Activated CD8-positive, alpha-beta T cell treated with anti-CD3 and anti-CD28 coated beads for 36 hours (primary cell): ENCODE measurements around the gene ROCK2. TPM values are rescaled to one million over a fixed set of nuclear protein-coding genes. Genes with fewer than 3 reads are reported as not detected.

ENCODE experiments used
- ATAC-seq: fragments of 200-7000 bp; cut with Tn5 transposase; one replicate; pipeline ENCODE4 v1.10.0; 2021; ENCODE audit warnings: mild to moderate bottlenecking, moderate library complexity
- CTCF ChIA-PET: fragments of 350-600 bp; sonication (Branson Sonifier 250); formaldehyde crosslinking; loops from one replicate; lab custom pipeline; 2021; ENCODE audit warnings: antibody characterized with exemption; lab: Charles Lee
- POLR2A ChIA-PET: fragments of 350-600 bp; sonication (Branson Sonifier 250); formaldehyde crosslinking; loops from one replicate; lab custom pipeline; 2021; ENCODE audit warnings: antibody characterized with exemption; lab: Charles Lee
- DNase-seq: peaks from one replicate; pipeline ENCODE4 v3.0.0-alpha.2; 2020
- H3K27ac Mint-ChIP-seq: one replicate; pipeline ENCODE4 v1.8.0; 2021; ENCODE audit warnings: mild to moderate bottlenecking, mixed read lengths
- H3K27me3 Mint-ChIP-seq: one replicate; pipeline ENCODE4 v1.8.0; 2021; ENCODE audit warnings: mixed read lengths
- H3K36me3 Mint-ChIP-seq: one replicate; pipeline ENCODE4 v1.8.0; 2021; ENCODE audit warnings: low read depth, mixed read lengths
- H3K4me1 Mint-ChIP-seq: one replicate; pipeline ENCODE4 v1.8.0; 2021; ENCODE audit warnings: low read depth, mixed read lengths
- H3K4me3 Mint-ChIP-seq: one replicate; pipeline ENCODE4 v1.8.0; 2021; ENCODE audit warnings: mild to moderate bottlenecking, moderate library complexity, mixed read lengths
- H3K9me3 Mint-ChIP-seq: one replicate; pipeline ENCODE4 v1.8.0; 2021; ENCODE audit warnings: mixed read lengths
- intact Hi-C: fragments of 100-400 bp; cut with micrococcal nuclease; formaldehyde crosslinking; loops from one replicate; pipeline ENCODE4 v1.10.0; 2022
- total RNA-seq, 2 experiments: library from RNA; stranded (reverse); gene quantifications; one replicate each; pipeline ENCODE4 v1.2.3, GENCODE V29; 2021
- TF ChIP-seq, protein P1 (sequence below): fragments of 200-600 bp; IDR thresholded peaks from one replicate; pipeline ENCODE4 v1.8.0; 2022; ENCODE audit warnings: antibody characterized with exemption, mild to moderate bottlenecking

Gene ROCK2
- total RNA-seq, 2 experiments from 2014 or later = 12.7 to 13.9 TPM

DNA sequence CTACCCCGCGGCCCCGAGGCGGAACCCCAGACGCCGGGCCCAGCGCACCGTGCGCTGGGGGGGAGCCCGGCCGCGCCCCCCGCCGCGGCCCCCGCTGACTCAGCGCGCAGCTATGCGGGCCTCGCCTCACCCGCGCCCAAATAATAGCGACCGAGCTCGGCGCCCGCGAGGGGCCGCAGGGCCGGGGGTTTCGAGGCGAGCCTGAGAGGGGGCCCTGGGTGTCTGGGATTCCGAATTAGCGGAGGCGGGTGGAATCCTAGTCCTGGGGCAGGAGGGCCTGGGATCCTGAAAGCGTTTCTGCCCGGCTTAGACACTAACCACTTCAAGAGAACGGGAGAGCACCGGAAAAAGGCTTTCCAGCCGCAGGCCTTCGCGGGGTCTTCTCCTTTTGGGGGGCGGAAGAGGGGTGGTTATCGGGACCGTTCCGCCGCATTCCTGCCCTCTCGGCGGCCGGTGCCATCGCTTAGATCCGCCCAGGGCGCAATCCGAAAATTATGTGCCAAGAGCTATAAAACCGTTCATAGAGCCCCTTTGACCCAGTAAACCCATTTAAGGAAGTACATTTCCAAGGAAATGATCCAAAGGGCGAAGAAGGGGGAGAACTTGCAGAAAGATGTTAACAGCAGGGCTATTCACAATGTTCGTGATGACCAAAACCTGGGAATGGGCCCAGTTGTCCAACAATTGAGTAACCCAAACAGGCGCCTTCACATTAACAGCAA is 681 bp upstream of the ROCK2 start:
- Mint-ChIP-seq H3K27ac (peak overlapping the region; percentile 44), H3K36me3 (no peaks in the 10 kb centered on the region), H3K27me3 (no peaks in the 10 kb centered on the region), H3K4me3 (peak overlapping the region; percentile 70), H3K4me1 (peaks cover 24% of the 10 kb centered on the region), H3K9me3 (no peaks in the 10 kb centered on the region)
- DNase-seq (peak; percentile 31), ATAC-seq (peak; percentile 48)
- intact Hi-C loops = no loop called here
- TF ChIP-seq, protein P1, sequence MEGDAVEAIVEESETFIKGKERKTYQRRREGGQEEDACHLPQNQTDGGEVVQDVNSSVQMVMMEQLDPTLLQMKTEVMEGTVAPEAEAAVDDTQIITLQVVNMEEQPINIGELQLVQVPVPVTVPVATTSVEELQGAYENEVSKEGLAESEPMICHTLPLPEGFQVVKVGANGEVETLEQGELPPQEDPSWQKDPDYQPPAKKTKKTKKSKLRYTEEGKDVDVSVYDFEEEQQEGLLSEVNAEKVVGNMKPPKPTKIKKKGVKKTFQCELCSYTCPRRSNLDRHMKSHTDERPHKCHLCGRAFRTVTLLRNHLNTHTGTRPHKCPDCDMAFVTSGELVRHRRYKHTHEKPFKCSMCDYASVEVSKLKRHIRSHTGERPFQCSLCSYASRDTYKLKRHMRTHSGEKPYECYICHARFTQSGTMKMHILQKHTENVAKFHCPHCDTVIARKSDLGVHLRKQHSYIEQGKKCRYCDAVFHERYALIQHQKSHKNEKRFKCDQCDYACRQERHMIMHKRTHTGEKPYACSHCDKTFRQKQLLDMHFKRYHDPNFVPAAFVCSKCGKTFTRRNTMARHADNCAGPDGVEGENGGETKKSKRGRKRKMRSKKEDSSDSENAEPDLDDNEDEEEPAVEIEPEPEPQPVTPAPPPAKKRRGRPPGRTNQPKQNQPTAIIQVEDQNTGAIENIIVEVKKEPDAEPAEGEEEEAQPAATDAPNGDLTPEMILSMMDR = no peak
- POLR2A ChIA-PET = interaction anchor here (1.2 to 1.3 kb wide), 2 partner anchors 19 to 23 kb away, joined by 3 read pairs; no protein-coding TSS in a partner anchor
- CTCF ChIA-PET = interaction anchor here (0.6 to 2.0 kb wide), 4 partner anchors 73 to 212 kb away, joined by 3 to 5 read pairs (median 4); a partner anchor contains a TSS

- H3K4me1 Mint-ChIP-seq = peaks cover 24% of the 10 kb centered on the region
These were observed 640 bp downstream of the ROCK2 start for GRCh38 chr2:11343650-11344341.

GRCh38 chr2:11343368-11343649 is 1.1 kb downstream of the ROCK2 start:
- peaks cover 26% of the 10 kb centered on the region for H3K4me1 Mint-ChIP-seq
- no peaks in the 10 kb centered on the region for H3K27me3 Mint-ChIP-seq
- H3K4me3 Mint-ChIP-seq = peak overlapping the region; percentile 97
- ChIA-PET POLR2A (interaction anchor here (1.2 to 1.3 kb wide), 2 partner anchors 8 to 10 kb away, joined by 3 to 4 read pairs; no protein-coding TSS in a partner anchor), CTCF (interaction anchor here (0.6 to 1.3 kb wide), 3 partner anchors 17 to 211 kb away, joined by 3 to 4 read pairs (median 3); no protein-coding TSS in a partner anchor)
- peak overlapping the region; percentile 84 for H3K27ac Mint-ChIP-seq
- TF ChIP-seq, protein P1 = no peak
- intact Hi-C loops = no loop called here
- DNase-seq (no peak), ATAC-seq (no peak)
- no peaks in the 10 kb centered on the region for H3K36me3 Mint-ChIP-seq
- no peaks in the 10 kb centered on the region for H3K9me3 Mint-ChIP-seq

More at GRCh38 chr2:11343650-11344341, 640 bp downstream of the ROCK2 start:
- ATAC-seq (peak; percentile 42), DNase-seq (peak; percentile 56)
- H3K36me3 Mint-ChIP-seq = no peaks in the 10 kb centered on the region
- ChIA-PET CTCF (interaction anchor here (1.1 to 1.7 kb wide), 3 partner anchors 109 to 212 kb away, joined by 3 to 4 read pairs (median 3); no protein-coding TSS in a partner anchor), POLR2A (interaction anchor here (1.2 to 1.3 kb wide), 2 partner anchors 9 to 10 kb away, joined by 3 to 4 read pairs; no protein-coding TSS in a partner anchor)
- intact Hi-C loops = no loop called here
- H3K9me3 Mint-ChIP-seq = no peaks in the 10 kb centered on the region
- TF ChIP-seq, protein P1 = no peak
- H3K27ac Mint-ChIP-seq = peak overlapping the region; percentile 84
- peak overlapping the region; percentile 97 for H3K4me3 Mint-ChIP-seq
- H3K27me3 Mint-ChIP-seq = no peaks in the 10 kb centered on the region

- ATAC-seq (no peak), DNase-seq (no peak)
- Mint-ChIP-seq H3K27me3 (no peaks in the 10 kb centered on the region), H3K27ac (peak overlapping the region; percentile 84), H3K4me1 (peaks cover 28% of the 10 kb centered on the region), H3K36me3 (no peaks in the 10 kb centered on the region), H3K4me3 (peak overlapping the region; percentile 97), H3K9me3 (no peaks in the 10 kb centered on the region)
- intact Hi-C loops = no loop called here
- ChIA-PET CTCF (interaction anchor here (0.6 to 1.3 kb wide), 3 partner anchors 17 to 211 kb away, joined by 3 to 4 read pairs (median 3); no protein-coding TSS in a partner anchor), POLR2A (no interaction called here)
- TF ChIP-seq, protein P1 = no peak
These were observed 1.7 kb downstream of the ROCK2 start for GRCh38 chr2:11342551-11343367.
